Measurements from ENCODE around the gene BIN1.

GRCh38 chr2:127052771-127053691 is 53.9 kb downstream of the BIN1 start:
- TF ChIP-seq NFE2L2 (IDR thresholded peaks at IDR 0.05; ENCODE audit: low read depth, low read length) (no peak), CTCF (conservative IDR thresholded peaks at IDR 0.05; ENCODE audit: low read depth, low read length) (no peak)

All from IMR-90 (cell line).